Gastroesophageal sphincter (tissue), 4 donors: ENCODE data around the gene IL7R. TPM values are rescaled to one million over a fixed set of nuclear protein-coding genes. Genes with fewer than 3 reads are reported as not detected.

Experiments
- ATAC-seq: fragments of 150-250 bp; one replicate; pipeline ENCODE4 v1.9.1; 2016; ENCODE audit warnings: mild to moderate bottlenecking, moderate library complexity
- H3K27ac ChIP-seq, 4 donors: fragments of 200-600 bp; sonication (generic) in 3 of 4; 1 replicate in 3 of 4; 2 replicates in 1 of 4; pipeline ENCODE4 v1.5.1; 2016 to 2019
- H3K27me3 ChIP-seq: fragments of 200-600 bp; sonication (generic); one replicate; pipeline ENCODE4 v1.5.1; 2019
- H3K36me3 ChIP-seq, 2 donors: fragments of 200-600 bp; sonication (generic); one replicate each; pipeline ENCODE4 v1.5.1; 2019; ENCODE audit warnings: control low read depth in 1 of 2
- H3K4me1 ChIP-seq, 3 donors: fragments of 200-600 bp; sonication (generic); 1 replicate in 2 of 3; 2 replicates in 1 of 3; pipeline ENCODE4 v1.5.1; 2016 to 2019; ENCODE audit warnings: control low read depth in 2 of 3
- H3K4me3 ChIP-seq, 2 donors: fragments of 200-600 bp; sonication (generic); one replicate each; pipeline ENCODE4 v1.5.1; 2019; ENCODE audit warnings: mild to moderate bottlenecking in 1 of 2, moderate library complexity in 1 of 2
- H3K9me3 ChIP-seq, 3 donors: fragments of 200-600 bp; sonication (generic); one replicate each; pipeline ENCODE4 v1.5.1; 2017 to 2019; ENCODE audit warnings: control low read depth in 2 of 3
- CTCF ChIP-seq, 4 experiments: fragments of 200-600 bp in 2 of 4; fragments of 450-650 bp in 2 of 4; sonication (generic) in 1 of 4; IDR thresholded peaks; one replicate each; pipeline ENCODE4 v1.5.1; 2017 to 2019; ENCODE audit warnings: antibody characterized with exemption in 4 of 4, mild to moderate bottlenecking in 2 of 4, moderate library complexity in 2 of 4
- EP300 ChIP-seq: sonication (generic); formaldehyde crosslinking; IDR thresholded peaks from one replicate; pipeline ENCODE4 v1.6.1; 2017; ENCODE audit warnings: antibody characterized with exemption, mild to moderate bottlenecking
- POLR2A ChIP-seq, 2 donors: fragments of 450-650 bp; IDR thresholded peaks; one replicate each; pipeline ENCODE4 v1.6.1; 2017; ENCODE audit warnings: antibody characterized with exemption in 2 of 2, mild to moderate bottlenecking in 2 of 2, moderate library complexity in 1 of 2
- POLR2AphosphoS5 ChIP-seq: sonication (generic); formaldehyde crosslinking; IDR thresholded peaks from one replicate; pipeline ENCODE4 v1.6.1; 2017; ENCODE audit warnings: antibody characterized with exemption
- WGBS, 2 donors: methylation state at CpG; one replicate each; pipeline ENCODE4 v1.1.5; 2018; ENCODE audit warnings: low coverage in 1 of 2; 5-methylcytosine and 5-hydroxymethylcytosine counted together
- total RNA-seq, 4 donors: library from RNA; depleted of rRNA; stranded (reverse); fragments of >200 nt; gene quantifications; one replicate each; pipeline ENCODE4 v1.1.0, GENCODE V29; 2016

The IL7R gene
- total RNA-seq, result 10 to 100 TPM in 1 of 4 donors, 1 to 10 TPM in 3; 1.1 to 10.1 (median 4.0) TPM

GRCh38 chr5:35856765-35857351, at the start of gene IL7R:
TSS of gene IL7R (plus strand) at chr5:35856891. CDS start at chr5:35856978, 87 bp downstream.
- H3K9me3 ChIP-seq, result no peaks in the 10 kb centered on the region
- no peak within 1 kb of the TSS for H3K27ac ChIP-seq
- no peak for ATAC-seq
- H3K4me3 ChIP-seq, result no peak within 1 kb of the TSS
- H3K36me3 ChIP-seq, result no peaks in the 10 kb centered on the region
- peaks cover 0 to 14% (median 0%) of the 10 kb centered on the region in 3 donors for H3K4me1 ChIP-seq
- WGBS, 2 donors, result 20 to 80% methylated on average over 1 of the region's 1 CpG
- no peak for TF ChIP-seq POLR2AphosphoS5
- TF ChIP-seq EP300, result no peak
- no peak for TF ChIP-seq CTCF (IDR thresholded peaks at IDR 0.05)
- no peak for TF ChIP-seq POLR2A (IDR thresholded peaks at IDR 0.05)
- no peaks in the 10 kb centered on the region for H3K27me3 ChIP-seq

- ATAC-seq, result no peak
- Histone ChIP-seq H3K4me3 (no peak overlapping the region), H3K27me3 (no peaks in the 10 kb centered on the region), H3K27ac (no peak overlapping the region), H3K9me3 (no peaks in the 10 kb centered on the region), H3K4me1 (no peaks in the 10 kb centered on the region), H3K36me3 (no peaks in the 10 kb centered on the region)
- TF ChIP-seq POLR2A (IDR thresholded peaks at IDR 0.05), result no peak
- no peak for TF ChIP-seq EP300
- no peak for TF ChIP-seq POLR2AphosphoS5
- no peak for TF ChIP-seq CTCF (IDR thresholded peaks at IDR 0.05)
Observed at GRCh38 chr5:35810601-35811000, 46.1 kb upstream of the IL7R start.

GRCh38 chr5:35811108-35811741, 45.5 kb upstream of the IL7R start:
- H3K27me3 ChIP-seq, result no peaks in the 10 kb centered on the region
- TF ChIP-seq EP300 (no peak), POLR2A (IDR thresholded peaks at IDR 0.05) (no peak), POLR2AphosphoS5 (no peak), CTCF (IDR thresholded peaks at IDR 0.05) (no peak)
- H3K9me3 ChIP-seq, result no peaks in the 10 kb centered on the region
- H3K4me3 ChIP-seq, result no peak overlapping the region
- 60 to 73% methylated on average over 2 to 3 of the region's 3 CpGs for WGBS, 2 donors
- H3K36me3 ChIP-seq, result no peaks in the 10 kb centered on the region
- H3K4me1 ChIP-seq, result no peaks in the 10 kb centered on the region
- no peak overlapping the region for H3K27ac ChIP-seq
- ATAC-seq, result no peak

GRCh38 chr5:35813521-35813920, 43.2 kb upstream of the IL7R start:
- Histone ChIP-seq H3K36me3 (no peaks in the 10 kb centered on the region), H3K27me3 (no peaks in the 10 kb centered on the region), H3K27ac (no peak overlapping the region), H3K4me3 (no peak overlapping the region), H3K9me3 (no peaks in the 10 kb centered on the region), H3K4me1 (no peaks in the 10 kb centered on the region)
- no peak for TF ChIP-seq CTCF (IDR thresholded peaks at IDR 0.05)
- TF ChIP-seq EP300, result no peak
- TF ChIP-seq POLR2AphosphoS5, result no peak
- TF ChIP-seq POLR2A (IDR thresholded peaks at IDR 0.05), result no peak
- 31 to 55% methylated on average over 1 of the region's 1 CpG for WGBS, 2 donors
- ATAC-seq, result no peak
